NCI-H2171 (cell line): ENCODE data around the gene KCNB1.

Source experiments
- DNase-seq: peaks from one replicate; lab custom pipeline; 2025; lab: John Stamatoyannopoulos, UW

Gene KCNB1

DNA sequence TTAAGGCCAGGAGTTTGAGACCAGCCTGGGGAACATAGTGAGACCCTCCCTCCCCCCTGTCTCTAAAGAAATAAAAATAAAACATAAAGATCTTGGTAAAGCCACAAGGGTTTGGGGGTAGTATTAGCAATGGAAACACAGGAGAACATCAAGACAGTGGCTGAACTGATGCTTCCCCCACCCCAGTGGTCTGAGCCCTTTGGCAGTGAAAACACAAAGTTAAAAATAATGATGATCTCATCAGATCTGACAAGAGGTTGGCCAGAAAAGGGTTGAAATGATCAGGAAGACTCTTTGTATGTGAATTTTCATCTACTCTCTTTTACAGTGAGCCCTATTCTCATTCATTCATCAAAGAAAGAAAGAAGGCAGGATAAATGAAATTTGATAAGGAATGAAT, 93.7 kb downstream of the KCNB1 start:
- DNase-seq, result no peak

DNA sequence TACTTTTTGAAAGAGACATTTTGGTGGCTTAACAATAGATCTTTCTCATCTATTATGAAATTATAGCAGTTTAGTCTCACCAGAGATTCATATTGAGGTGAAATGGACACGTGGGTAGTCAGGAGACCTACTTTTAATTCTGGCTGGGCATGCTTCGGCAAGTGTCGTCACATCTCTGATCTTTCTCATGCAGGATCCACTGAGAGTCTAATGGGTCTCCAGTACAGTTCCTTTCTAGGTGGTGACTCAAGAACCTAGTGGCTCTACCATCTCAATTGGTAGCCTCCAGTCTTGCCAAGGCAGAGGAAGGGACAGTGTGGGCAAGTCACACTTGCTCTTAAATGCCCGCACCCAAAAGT, 94.9 kb downstream of the KCNB1 start:
- no peak for DNase-seq

DNA sequence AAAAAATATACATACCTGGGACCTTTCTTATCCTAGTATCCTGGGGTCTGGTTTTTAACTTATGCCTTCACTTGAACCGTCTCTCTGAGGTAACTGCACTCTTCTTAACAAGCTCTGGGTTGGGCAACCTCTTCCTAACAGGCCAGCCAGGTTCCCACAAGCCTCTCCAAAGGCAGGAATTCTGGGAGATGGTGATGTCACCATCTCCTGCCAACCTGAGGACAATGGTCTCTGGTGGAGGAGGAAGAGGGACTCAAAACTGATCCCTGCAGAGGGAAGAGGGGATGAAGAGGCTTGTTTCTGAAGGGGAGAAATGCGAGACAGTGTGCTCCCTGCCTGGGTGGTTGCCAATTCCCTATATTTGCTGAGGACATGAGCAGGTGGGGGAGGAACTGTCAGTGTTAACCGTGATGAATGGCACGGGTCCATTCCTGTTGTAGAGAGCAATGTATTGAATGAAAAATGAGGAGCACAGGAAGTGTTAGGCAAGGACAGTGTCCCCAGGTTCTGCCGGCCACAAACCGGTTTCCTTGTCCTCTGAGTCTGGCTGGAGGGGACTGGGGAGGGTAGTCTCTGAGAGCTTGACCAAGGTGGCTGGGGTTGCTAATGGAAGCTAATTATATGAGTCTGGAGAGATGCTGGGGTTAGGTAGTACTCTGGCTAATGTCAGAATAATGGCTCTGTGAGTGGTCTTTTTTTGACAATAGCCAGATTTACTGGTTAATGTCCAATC, 95.5 kb downstream of the KCNB1 start:
- peak; percentile 61 for DNase-seq

GRCh38 chr20:49385465-49385864, 97.0 kb downstream of the KCNB1 start:
- DNase-seq, result peak; percentile 58

- DNase-seq, result peak; percentile 18
Measured at GRCh38 chr20:49384437-49385434, 97.7 kb downstream of the KCNB1 start.

DNA sequence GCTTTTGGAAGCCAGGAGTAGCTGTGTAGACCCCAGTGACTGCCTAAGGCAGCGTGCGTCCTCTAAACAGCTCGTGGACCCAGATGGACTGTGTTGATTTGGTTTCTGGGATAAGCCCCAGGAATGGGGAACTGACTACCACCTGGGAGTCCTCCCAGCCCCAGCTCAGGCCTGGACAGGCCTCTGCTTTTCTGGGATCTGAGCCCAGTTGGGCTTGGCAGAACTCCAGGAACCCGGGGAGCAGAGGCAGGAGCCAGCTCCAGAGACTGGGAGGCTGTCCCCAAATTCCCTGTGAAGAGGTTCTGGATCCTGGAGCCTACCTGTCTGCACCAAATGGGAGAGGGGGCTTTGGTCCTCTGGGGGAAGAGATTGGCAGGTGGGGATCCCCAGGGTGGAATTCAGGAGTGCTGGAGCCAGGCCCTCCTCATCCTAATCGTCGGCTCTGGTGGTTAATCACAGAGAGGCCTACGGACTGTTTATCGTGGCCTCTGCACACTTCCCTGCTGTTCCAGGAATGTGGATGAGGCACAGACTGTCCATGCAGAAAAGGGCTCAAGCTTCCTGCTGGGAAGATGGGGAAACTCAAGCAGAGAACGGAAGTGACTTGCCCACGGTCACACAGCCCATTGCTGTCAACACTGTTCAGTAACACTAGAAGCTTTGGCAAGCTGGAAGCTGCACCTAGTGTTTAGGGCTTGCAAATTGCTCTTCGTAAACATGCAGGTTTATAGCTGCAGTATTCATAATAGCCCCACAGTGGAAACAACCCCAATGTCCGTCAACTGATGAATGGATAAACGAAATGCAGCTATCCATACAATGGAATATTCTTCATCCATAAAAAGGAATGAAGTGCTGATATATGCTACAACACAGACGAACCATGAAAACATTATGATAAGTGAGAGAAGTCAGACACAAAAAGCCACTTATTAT, 100.6 kb downstream of the KCNB1 start:
- peak; percentile 91 for DNase-seq

DNA sequence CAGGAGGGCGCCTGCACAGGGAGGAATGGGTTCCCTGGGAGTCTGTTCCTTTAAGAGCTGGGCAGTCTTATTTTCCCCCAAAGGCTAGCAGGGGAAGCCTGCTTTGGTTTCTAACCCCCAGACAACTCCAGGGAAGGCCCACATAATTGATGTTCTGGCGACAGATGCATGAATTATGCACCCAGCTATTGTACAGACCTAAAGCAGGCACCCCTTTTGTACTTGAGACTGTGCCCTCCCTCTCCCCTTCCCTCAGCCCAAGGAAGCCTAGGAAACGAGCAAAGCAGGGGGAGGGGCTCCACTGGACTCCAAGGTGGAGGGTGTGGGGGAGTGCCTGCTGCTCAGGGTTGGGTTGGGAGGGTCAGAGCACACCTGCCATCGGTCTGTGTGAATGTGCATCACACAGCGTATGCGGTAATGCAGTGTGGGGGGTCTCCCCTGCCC, 102.1 kb downstream of the KCNB1 start:
- DNase-seq, result peak; percentile 23

DNA sequence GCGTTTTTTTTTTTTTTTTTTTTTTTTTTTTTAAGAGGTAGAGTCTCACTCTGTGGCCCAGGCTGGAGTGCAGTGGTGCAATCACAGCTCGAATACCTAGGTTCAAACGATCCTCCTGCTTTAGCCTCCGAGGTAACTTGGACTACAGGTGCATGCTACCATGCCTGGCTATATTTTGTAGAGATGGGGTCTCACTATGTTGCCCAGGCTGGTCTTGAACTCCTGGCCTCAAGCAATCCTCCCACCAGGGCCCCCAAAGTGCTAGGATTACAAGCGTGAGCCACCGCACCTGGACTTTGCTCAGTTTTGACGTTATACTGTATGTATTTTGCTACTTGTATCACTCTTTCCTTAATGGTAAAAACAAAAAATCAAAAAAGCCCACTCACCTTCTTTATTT, 103.1 kb downstream of the KCNB1 start:
- no peak for DNase-seq

GRCh38 chr20:49377326-49377725, 105.1 kb downstream of the KCNB1 start:
- DNase-seq, result no peak

- no peak for DNase-seq
Measured at GRCh38 chr20:49375170-49375569, 107.3 kb downstream of the KCNB1 start.

GRCh38 chr20:49372095-49372734, 110.3 kb downstream of the KCNB1 start:
- peak; percentile 13 for DNase-seq

GRCh38 chr20:49368596-49368995, 113.9 kb downstream of the KCNB1 start:
- no peak for DNase-seq

DNA sequence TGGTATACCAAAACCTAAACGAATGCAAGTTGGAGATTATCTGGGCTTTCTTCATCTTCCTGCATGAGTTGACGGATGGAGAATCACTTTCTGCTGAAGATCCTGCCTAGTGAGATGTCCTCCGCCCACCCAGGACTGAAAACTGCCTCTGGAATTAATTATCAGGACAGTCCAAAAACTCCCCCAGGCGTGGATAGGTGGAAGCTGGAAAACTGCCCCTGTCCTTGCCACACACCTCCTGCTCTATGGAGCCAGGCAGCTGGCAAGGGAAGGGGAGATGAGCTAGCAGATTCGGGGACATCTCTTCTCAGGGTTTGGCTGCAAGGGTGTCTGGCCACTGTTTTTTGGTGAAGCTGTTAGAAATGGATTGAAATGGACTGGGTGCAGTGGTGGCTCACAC, 115.4 kb downstream of the KCNB1 start:
- DNase-seq, result no peak

DNA sequence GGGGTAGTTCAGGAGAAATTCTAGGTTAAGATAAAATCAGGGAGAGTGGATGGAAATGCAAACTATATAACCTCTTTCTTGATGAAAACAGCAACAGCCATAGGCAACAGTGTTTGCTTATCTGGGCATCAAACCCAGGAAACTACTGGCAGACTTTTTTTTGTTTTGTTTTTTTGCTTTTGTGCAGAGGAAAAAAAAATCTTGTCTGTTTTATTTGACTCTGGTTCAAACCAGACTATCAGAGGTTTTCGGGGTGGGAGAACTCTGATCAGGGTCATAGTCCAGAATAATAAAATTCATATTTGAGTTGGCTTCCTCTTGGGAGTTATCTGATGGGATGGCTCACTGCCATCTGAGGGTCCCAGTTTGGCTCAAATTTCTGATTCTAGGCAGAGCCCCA, 115.8 kb downstream of the KCNB1 start:
- no peak for DNase-seq

DNA sequence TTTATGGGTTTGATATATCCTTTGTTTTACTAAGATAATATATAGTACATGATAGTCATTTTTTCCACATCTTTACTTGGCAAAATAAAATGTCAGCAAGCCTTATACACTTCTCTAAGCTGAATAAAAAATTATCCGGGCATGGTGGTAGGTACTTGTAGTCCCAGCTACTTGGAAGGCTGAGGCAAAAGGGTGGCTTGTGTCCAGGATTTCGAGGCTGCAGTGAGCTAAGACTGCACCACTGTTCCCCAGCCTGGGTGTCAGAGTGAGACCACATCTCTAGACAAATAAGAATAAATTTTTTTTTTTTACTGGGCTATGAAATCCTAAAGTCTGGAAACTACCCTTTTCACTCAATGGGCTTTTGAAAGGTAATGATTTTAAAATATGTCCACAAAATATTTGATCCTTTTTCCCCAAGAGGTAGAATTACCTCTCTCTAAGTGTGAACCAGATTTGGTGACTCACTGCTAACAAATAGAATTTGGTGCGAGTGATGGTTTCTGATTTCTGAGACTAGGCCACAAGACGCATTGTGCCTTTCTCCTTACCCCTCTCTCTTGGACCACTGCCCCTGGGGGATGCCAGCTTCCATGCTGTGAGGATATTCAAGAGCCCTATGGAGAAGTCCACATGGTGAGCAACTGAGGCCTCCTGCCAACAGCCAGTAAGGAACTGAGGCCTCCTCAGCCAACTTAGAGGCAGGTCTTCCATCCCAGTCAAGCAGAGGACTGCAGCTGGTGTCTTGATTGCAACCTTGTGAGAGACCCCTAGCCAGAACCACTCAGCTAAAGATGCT, 120.4 kb downstream of the KCNB1 start:
- no peak for DNase-seq

GRCh38 chr20:49360242-49360968, 122.1 kb downstream of the KCNB1 start:
- DNase-seq, result no peak

DNA sequence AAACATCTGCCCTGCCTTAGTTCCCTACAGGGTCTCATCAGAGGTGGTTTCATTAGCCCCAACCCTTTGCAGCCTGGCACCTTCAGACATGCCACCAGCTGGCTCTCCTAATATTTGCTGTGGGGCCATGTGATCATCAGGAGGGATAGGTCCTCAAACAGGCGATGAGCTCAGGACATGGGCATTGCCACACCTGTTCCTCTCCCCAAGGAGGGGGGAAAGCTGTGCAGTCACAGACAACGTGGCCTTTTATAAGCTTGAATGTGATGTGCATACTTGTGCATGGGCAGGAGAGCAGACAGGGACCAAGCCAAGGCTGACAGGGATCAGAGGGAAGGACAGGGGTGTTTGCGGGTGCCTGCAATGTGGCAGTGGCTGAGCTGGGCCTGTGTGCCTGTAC, 125.8 kb downstream of the KCNB1 start:
- DNase-seq, result peak; percentile 12

DNA sequence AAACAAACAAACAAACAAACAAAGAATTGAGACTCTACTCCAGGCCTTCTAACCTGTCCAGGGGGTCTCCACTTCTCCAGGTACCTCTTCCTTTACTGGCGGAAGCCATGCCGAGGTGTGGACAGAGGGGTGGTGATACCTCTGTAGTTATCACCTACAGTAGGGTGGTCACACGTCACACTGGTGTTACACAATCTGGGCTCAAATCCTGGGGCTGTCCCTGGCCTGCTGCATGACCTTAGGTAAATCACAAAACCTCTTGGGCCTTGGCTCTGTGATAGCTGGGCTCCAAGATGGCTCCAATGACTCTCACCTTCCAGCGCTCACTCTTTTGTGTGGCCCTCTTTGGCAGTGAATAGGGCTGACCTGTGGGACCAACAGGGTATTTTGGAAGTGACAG, 127.8 kb downstream of the KCNB1 start:
- DNase-seq, result no peak

GRCh38 chr20:49353348-49353747, 129.1 kb downstream of the KCNB1 start:
- DNase-seq, result no peak

GRCh38 chr20:49352751-49353150, 129.7 kb downstream of the KCNB1 start:
- DNase-seq, result no peak
